HUES6 (cell line): Measurements from ENCODE around the gene RPL14.

Experiments
- H3K27ac ChIP-seq: 2 replicates; pipeline ENCODE4 v1.7.0; 2013; ENCODE audit warnings: low read depth, mild to moderate bottlenecking, low read length, inconsistent platforms
- H3K27me3 ChIP-seq: 2 replicates; pipeline ENCODE4 v1.6.1; 2013; ENCODE audit warnings: low read length; ENCODE audit not compliant: control insufficient read depth, insufficient read depth
- H3K36me3 ChIP-seq: 2 replicates; pipeline ENCODE4 v1.6.1; 2013; ENCODE audit warnings: low read length; ENCODE audit not compliant: control insufficient read depth, insufficient read depth
- H3K4me1 ChIP-seq: 2 replicates; pipeline ENCODE4 v1.6.1; 2013; ENCODE audit warnings: low read length; ENCODE audit not compliant: control insufficient read depth, insufficient read depth
- H3K4me3 ChIP-seq: 2 replicates; pipeline ENCODE4 v1.5.1; 2013; ENCODE audit warnings: low read depth, low read length
- H3K9ac ChIP-seq: one replicate; pipeline ENCODE4 v1.6.1; 2013; ENCODE audit warnings: mild to moderate bottlenecking, low read length
- H3K9me3 ChIP-seq: 2 replicates; pipeline ENCODE4 v1.6.1; 2013; ENCODE audit warnings: low read depth, low read length; ENCODE audit not compliant: control insufficient read depth, insufficient read depth

Gene RPL14

DNA sequence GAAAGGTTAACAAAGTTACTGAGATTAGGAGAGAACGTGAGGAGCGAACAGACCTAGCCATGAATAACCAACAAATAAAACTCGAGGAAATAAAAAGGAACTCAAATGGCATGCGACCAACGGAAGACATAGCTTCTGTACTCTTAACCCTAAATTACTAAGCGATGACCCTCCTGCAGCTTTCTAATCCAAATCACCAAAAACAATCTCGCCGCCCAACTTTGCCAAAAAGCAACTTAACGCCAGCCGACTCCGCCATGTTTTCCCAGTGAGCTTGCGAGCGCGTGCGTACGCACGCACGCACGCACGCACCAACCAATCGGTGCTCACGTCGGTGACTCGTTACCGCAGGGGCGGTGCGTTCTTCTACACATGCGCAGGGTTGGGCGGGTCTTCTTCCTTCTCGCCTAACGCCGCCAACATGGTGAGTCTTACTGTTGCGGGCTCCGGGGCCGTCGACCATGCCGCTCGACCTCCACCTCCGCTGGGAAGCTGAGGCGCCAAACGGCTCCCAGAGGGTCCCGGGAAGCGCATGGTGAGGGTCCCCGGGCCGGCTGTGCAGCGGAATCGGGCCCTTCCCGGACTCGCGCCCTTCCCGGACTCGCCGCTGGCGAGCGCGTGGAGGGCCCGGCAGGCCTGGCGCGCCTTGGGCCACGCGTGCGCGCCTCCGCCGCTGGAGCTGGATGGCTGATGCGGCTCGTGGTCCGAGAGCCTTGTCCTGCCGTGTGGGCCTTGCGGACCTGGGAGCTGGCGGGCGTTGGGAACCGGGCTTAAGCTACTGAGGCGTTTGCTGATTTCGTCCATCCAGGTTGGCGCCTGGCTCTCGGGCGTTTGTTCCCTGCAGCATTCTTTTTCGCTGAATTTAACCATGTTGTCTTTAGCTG, at the start of gene RPL14:
Gene RPL14, plus strand, starts transcription at position 400 of the 884 bp plus-strand sequence. Its CDS starts 133 bp downstream, at position 533.
- Histone ChIP-seq H3K4me1 (peaks cover 8% of the 10 kb centered on the region; the same call in 1 of the 2 replicates), H3K9me3 (no peaks in the 10 kb centered on the region), H3K9ac (peak within 1 kb of the TSS; percentile 92), H3K4me3 (peak within 1 kb of the TSS; percentile 83), H3K27ac (peak within 1 kb of the TSS; percentile 94), H3K27me3 (no peaks in the 10 kb centered on the region), H3K36me3 (peaks cover 48% of the 10 kb centered on the region)

DNA sequence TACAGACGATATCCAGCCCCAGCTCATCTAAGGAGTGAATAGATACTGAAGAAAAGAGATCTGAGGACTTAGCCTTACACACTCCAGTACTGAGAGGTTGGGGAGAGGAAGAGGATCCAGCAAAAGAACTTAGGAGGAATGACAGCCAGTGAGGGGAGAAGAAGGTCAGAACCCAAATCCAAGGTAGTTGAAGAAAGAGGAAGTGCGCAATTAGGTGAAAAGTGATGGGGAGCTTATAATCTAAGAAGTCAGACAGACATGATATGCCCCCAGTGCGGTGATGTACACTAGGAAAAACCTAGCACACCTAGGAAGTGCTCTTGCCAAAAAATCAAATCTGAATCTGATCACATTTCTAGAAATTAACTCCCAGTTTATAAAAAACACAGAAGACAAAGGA, 49.5 kb upstream of the RPL14 start:
- Histone ChIP-seq H3K27ac (no peak overlapping the region), H3K9me3 (no peaks in the 10 kb centered on the region), H3K9ac (no peak overlapping the region), H3K27me3 (no peaks in the 10 kb centered on the region), H3K36me3 (no peaks in the 10 kb centered on the region), H3K4me3 (no peak overlapping the region), H3K4me1 (no peaks in the 10 kb centered on the region)

DNA sequence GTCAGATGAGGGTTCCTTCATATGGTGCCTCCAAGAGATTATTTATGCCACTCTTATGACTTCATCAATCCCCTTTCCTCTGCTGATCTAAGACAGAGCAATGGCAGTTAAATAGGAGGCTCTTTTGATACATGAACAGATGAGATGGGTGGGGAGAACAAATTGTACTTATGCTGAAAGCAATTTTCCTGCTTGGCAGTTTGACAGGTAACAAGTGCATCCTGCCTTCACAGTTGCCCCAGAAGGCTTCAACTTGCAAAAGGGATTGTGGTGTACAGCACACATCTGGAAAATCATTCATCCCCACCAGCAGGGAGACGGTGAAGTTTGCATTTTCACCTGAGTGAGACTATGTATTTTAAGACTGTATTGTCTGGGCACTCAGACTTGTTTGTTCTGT, 42.9 kb upstream of the RPL14 start:
- Histone ChIP-seq H3K4me3 (no peak overlapping the region), H3K27me3 (peaks cover 11% of the 10 kb centered on the region; the same call in 1 of the 2 replicates), H3K36me3 (no peaks in the 10 kb centered on the region), H3K9ac (no peak overlapping the region), H3K27ac (no peak overlapping the region), H3K4me1 (no peaks in the 10 kb centered on the region), H3K9me3 (no peaks in the 10 kb centered on the region)

DNA sequence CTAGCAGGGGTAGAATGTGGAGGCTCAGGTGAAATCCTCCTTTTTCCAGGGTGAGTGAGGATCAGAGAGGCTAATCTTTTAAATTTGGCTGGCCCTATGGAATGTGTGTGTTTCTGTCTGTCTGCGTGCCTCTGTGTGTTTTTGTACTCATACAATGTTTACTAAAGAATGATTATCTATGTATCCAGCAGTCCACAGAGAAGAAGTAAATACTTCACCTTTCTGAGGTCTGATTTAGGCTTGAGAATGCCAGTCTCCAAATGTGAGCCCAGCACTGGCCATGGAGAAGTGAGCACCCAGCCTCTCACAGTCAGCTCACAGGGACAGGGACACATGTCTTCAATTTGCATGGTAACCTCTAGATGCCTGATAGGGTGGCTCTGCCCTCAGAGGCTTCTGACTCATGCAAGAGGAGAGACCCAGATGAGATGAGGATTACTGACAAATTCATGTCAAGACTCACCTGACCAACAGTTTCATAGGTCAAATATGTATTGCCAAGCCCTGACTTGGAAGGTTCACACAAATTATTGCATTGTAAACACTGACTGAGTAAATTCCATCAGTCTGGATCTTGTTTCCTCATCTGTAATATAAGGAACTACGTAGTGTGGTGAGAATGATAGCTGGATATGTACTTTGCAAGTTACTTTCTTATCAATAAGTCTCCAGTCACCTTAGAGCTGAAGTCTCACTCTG, 39.1 kb upstream of the RPL14 start:
- Histone ChIP-seq H3K9me3 (no peaks in the 10 kb centered on the region), H3K4me3 (no peak overlapping the region), H3K27ac (no peak overlapping the region), H3K36me3 (no peaks in the 10 kb centered on the region), H3K4me1 (no peaks in the 10 kb centered on the region), H3K27me3 (peaks cover 11% of the 10 kb centered on the region; the same call in 1 of the 2 replicates), H3K9ac (no peak overlapping the region)

DNA sequence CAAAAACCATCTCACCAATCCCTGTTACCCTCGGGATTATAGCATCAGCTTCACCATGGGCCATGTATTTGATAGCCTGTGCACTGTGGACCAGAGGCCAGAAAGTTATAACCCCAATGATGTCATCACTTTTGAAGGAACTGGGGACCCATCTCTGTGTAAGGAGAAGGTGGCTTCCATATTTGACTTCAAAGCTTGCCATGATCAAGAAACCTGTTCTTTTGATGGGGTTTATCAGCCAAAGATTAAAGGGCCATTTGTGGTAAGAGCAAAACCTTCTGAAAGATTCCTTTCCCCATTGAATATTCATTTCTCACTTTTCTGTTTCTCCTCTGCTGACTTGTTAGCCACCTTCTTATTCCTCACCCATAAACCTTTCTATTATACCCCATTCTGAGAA, 34.3 kb upstream of the RPL14 start:
- Histone ChIP-seq H3K9ac (no peak overlapping the region), H3K27ac (no peak overlapping the region), H3K27me3 (no peaks in the 10 kb centered on the region), H3K4me1 (no peaks in the 10 kb centered on the region), H3K9me3 (no peaks in the 10 kb centered on the region), H3K4me3 (no peak overlapping the region), H3K36me3 (no peaks in the 10 kb centered on the region)

DNA sequence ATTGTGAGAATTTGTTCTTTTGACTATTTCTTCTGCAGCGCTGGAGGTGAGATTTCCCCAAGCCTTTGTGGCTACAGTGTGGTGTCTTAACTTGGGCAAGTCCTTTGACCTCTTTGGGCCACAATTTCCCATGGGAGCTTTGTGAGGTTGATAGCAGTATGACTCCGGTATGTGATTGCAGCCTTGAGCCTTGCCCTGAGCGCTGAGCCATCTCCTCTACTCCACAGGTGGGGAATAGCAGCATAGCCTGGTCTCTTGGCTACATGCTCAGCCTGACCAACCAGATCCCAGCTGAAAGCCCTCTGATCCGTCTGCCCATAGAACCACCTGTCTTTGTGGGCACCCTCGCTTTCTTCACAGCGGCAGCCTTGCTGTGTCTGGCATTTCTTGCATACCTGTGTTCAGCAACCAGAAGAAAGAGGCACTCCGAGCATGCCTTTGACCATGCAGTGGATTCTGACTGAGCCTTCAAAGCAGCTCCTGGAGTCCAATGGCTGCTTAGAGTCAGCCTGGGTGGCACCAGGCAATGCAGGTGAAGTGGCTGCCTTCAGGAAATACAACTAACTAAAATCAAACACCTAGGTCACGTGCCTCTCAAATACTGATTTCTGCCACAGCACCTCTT, 30.0 kb upstream of the RPL14 start:
- Histone ChIP-seq H3K27ac (no peak overlapping the region), H3K4me1 (peaks cover 7% of the 10 kb centered on the region; the same call in 1 of the 2 replicates), H3K27me3 (no peaks in the 10 kb centered on the region), H3K9ac (no peak overlapping the region), H3K9me3 (no peaks in the 10 kb centered on the region), H3K36me3 (no peaks in the 10 kb centered on the region), H3K4me3 (no peak overlapping the region)

DNA sequence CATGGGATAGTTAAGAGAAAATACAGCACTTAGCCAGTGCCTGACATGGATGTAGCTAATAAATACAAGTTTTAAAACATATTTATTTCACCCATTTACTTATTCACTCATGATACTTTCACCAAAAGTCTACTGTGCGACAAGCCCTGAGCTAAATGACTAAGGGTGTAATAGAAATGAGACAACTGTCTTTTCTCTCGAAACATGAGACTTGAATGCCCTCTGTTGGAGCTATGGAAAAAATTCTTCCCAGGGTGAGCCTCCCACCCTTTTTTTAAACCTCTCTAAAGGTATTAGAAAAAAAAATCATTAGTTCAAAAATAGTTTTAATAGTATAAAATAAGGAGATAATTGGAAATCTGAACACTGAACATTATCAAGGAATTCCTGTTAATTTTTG, 24.3 kb upstream of the RPL14 start:
- H3K9me3 ChIP-seq: 0 out of 2 replicates have a peak, but pooled peaks cover 3% of the 10 kb centered on the region
- H3K9ac ChIP-seq: no peak overlapping the region
- no peaks in the 10 kb centered on the region for H3K27me3 ChIP-seq
- no peak overlapping the region for H3K4me3 ChIP-seq
- H3K27ac ChIP-seq: no peak overlapping the region
- no peaks in the 10 kb centered on the region for H3K36me3 ChIP-seq
- peaks cover 7% of the 10 kb centered on the region; the same call in 1 of the 2 replicates for H3K4me1 ChIP-seq

DNA sequence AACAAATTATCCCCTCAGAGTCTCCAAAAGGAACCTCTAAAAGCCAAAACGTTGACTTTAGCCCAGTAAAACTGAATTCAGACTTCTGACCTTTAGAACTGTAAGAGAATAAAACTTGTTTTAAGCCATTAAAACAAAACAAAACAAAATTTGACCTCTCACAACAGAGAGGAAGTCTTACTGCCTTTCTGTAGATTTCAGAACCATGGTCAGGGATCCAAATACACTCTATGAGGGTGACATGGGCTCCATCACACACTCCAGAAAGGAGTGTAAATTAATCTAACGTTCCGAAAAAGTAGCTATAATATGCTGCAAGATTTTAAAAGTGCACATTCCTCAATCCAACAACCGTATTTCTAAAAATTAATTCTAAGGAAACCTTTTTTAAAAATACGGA, 19.2 kb upstream of the RPL14 start:
- Histone ChIP-seq H3K4me3 (no peak overlapping the region), H3K27ac (no peak overlapping the region), H3K27me3 (no peaks in the 10 kb centered on the region), H3K9me3 (0 out of 2 replicates have a peak, but pooled peaks cover 3% of the 10 kb centered on the region), H3K36me3 (no peaks in the 10 kb centered on the region), H3K9ac (no peak overlapping the region), H3K4me1 (no peaks in the 10 kb centered on the region)

DNA sequence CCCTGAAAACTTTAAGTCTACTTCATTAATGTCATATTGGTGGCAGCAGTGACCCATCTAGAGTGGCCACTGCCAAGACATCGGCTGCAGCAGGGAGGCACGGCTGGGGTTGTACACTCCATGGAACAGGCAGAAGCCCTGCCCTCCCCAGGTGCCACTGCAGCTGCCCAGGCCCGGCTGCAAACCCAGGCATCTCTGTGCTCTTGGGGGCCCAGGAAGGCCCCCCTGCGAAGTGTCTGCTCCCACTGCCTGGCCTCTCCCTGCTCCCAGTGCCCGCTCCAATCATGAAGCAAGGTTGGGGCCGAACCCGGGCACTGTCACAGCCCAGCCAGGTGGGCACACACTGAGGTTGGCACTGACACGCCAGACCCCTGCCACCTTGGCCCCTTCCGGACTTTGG, 12.1 kb upstream of the RPL14 start:
- no peaks in the 10 kb centered on the region for H3K27me3 ChIP-seq
- no peak overlapping the region for H3K4me3 ChIP-seq
- no peaks in the 10 kb centered on the region for H3K36me3 ChIP-seq
- H3K9ac ChIP-seq: no peak overlapping the region
- no peak overlapping the region for H3K27ac ChIP-seq
- no peaks in the 10 kb centered on the region for H3K4me1 ChIP-seq
- H3K9me3 ChIP-seq: no peaks in the 10 kb centered on the region

DNA sequence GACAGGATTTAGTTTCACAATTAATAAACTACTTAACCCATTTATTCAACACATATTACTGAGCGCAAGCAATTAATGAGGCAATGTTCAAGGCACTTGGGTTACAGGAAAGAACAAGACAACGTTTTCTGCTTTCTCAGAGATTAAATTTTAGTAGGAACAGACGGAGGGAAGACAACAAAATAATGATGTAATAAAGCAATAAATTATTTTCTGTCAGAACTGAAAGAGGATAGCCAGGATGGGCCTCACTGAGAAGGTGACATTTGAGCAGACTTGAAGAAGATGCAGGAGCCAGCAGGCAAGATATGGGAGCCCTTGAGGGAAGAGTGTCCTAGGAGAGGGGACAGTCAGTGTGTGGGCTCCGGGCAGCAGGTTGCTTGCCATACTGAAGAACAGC, 11.3 kb upstream of the RPL14 start:
- H3K36me3 ChIP-seq: no peaks in the 10 kb centered on the region
- H3K4me1 ChIP-seq: no peaks in the 10 kb centered on the region

DNA sequence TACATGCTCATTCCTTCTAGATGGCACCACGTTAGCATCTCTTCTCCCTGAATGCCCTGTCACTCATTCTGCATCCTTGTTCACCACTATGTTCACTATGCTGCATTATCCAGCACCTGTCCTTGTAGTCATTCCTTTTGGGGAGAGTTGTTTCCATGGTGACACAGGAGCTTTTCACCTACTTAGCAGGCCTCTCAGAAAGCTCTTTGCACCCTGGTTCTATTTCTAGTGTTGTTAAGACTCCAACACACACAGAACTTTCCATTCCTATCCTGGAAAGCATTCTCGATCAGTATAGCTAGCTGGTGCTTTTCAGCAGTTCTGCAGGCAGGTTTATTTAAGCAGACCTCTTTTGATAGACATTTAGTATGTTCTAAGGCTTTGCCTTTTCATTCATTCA, 6.7 kb upstream of the RPL14 start:
- no peak overlapping the region for H3K4me3 ChIP-seq
- H3K4me1 ChIP-seq: peaks cover 3% of the 10 kb centered on the region; the same call in 1 of the 2 replicates
- no peaks in the 10 kb centered on the region for H3K36me3 ChIP-seq
- H3K27me3 ChIP-seq: no peaks in the 10 kb centered on the region
- H3K27ac ChIP-seq: no peak overlapping the region
- H3K9ac ChIP-seq: no peak overlapping the region
- no peaks in the 10 kb centered on the region for H3K9me3 ChIP-seq

More for the DNA sequence above, 11.3 kb upstream of the RPL14 start:
- H3K27me3 ChIP-seq: no peaks in the 10 kb centered on the region
- no peak overlapping the region for H3K9ac ChIP-seq
- H3K9me3 ChIP-seq: no peaks in the 10 kb centered on the region
- no peak overlapping the region for H3K27ac ChIP-seq
- H3K4me3 ChIP-seq: no peak overlapping the region
